ENCODE measurements around the gene TRPT1.

The TRPT1 gene

DNA sequence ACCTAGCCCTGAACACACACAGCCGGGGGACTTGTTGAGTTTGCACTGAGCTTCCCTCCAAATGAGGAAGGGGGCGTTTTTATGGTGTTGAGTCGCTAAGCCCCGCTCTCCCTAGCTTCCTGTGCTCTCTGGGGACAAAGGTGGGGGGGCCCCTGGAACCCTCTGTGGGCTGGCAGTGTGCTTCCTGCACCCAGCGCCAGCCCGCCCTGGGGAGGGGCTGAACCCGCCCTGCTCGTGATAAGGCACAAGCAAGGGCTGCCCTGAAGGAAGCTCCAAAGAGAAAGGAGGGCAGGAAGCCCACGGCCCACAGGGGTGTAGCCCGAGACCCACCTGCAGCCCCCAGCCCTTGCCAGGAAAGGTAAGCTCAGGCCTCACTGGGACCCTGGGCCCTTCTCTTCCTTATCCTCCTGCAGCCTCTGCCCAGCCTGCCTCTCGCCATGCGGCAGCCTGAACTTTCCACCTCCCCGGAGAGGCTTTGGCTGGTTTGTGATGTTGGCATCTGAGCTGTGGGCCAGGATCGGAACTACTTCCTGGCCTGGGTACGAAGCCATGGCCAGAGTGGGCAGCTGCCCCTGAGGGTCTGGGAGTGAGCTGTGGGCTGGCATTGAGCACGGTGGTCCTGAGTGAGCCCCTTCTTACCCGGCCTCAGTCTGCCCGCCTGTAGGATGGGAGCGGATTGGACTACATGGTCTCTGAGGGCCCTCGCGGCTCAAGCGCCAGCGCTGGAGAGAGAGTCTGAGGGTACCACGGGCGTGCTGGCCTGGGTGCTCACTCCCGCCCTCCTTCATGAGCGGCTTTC is 19.3 kb downstream of the TRPT1 start, which contains the start of gene FERMT3:
Gene FERMT3 (plus strand): TSS at position 265 of the 799 bp plus-strand sequence. CDS start 644 bp downstream, outside the sequence.
- no peak for DNase-seq

GRCh38 chr11:64204464-64204989 is 21.5 kb downstream of the TRPT1 start:
- peak; percentile 75 for DNase-seq

DNA sequence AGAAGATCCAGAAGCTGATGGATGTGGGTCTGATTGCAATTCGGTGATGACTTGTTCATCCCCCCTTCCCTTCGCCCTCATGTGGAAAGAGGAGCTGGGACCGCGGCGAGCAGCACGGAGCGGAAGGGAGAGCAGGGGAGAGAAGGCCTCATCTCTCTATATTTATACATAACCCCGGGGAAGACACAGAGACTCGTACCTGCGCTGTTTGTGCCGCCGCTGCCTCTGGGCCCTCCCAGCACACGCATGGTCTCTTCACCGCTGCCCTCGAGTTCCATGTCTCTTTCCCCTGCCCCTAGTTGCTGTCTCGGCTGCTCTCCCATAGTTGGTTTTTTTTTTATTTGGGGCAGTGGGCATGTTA is 21.9 kb downstream of the TRPT1 start:
- DNase-seq = no peak

DNA sequence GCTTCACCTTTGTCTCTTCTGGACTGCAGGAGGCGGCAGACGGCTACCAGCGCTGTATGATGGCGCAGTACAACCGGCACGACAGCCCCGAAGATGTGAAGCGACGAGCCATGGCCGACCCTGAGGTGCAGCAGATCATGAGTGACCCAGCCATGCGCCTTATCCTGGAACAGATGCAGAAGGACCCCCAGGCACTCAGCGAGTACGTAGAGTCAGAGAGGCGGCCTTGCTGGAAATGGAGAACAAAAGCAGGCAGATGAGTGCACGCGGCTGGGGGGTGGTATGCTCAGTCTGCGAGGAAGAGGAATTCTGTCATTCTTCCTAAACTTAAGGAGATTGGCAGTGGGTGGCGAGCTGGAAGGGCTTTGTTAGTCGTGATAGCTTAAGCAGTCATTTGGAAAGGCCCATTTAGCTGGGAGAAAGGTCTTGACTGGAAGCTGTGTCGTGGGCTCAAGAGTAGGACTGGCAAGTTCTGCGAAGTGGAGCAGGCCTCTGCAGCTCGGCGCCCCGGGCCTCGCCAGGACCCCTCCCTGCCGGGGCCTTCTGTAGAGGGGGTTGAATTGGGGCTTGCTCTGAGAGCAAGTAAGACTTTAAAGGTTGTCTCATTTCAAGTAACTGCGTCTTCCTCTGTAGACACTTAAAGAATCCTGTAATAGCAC is 22.4 kb downstream of the TRPT1 start:
- DNase-seq = no peak

DNA sequence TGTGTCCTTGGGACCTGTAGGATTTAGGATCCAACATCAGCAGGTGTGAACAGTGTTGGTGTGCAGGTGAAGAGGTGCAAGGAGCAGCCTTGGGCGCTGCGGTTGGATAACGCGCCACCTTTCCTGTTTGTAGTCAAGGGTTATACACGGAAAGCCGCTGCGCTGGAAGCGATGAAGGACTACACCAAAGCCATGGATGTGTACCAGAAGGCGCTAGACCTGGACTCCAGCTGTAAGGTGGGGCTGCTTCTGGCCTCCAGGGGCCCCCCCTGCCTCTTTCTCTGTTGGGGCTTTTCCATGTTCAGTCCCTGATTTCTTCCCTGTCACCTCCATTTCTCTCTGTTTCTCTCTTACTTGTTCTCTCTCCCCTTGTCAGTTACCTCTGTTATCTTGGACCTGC is 23.0 kb downstream of the TRPT1 start:
- no peak for DNase-seq

- no peak for DNase-seq
Observed at GRCh38 chr11:64201543-64201942, 24.4 kb downstream of the TRPT1 start.

- no peak for DNase-seq
Observed at GRCh38 chr11:64198511-64198910, 27.5 kb downstream of the TRPT1 start.

GRCh38 chr11:64196626-64197025 is 29.4 kb downstream of the TRPT1 start:
- no peak for DNase-seq

DNA sequence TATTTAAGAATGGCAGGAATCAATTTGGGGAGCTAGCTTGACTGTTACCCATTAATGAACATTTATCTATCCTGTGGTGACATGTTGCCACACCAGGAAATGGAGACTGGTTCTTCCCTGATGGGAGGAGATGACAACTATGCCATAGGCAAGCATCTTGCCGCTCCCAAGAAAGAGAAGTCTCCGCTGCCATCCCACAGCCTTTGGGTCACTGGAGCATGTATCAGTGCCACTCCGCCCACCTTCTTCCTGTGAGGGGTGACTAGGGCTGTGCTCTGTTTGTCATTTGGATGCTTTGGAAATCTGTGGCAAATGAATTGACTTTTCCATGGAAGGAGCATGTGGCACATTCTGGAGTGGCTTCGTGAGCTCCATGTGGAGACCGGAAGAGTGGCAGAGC is 33.6 kb downstream of the TRPT1 start:
- DNase-seq = no peak

GRCh38 chr11:64186492-64187165 is 39.4 kb downstream of the TRPT1 start:
- no peak for DNase-seq

DNA sequence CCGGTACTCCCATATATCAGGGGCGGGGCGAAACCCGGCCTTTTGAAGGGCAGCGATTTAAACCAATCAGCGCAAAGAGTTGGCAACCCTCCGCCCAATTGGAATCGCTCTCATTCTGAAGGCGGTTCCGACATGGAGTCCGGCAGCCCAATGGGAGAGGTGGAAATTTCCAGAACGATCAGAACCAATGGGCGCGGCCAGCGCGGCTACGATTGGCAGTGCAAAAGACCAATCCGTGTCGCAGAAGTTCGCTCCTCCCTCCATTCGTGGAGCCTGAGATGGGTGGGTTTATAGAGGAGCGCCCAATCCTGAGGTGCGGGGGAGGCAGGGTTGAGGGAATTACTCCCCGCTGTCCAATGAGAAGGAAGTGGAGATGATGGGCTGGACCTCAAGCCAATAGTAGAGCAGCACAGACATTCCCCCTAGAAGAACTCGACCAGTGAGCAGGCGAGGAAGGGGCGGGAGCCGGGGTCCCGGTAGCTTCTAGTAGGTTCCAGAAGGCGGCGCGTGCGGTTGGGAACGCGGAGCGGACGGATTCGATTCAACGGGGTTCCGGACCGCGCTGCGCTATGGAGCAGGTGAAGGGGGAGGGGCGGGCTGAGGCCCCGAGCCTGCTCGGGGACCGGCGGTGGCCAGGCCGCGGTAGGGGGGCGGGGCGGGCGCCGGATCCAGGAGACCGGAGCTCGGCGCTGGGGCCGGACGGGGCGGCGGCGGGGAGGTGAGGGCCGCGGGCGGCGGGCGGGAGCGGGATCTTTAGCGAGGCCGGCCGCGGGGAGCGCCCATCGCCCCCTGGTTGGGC is 40.1 kb downstream of the TRPT1 start, which contains the start of gene STIP1:
Gene STIP1 (plus strand): TSS at position 479 of the 799 bp plus-strand sequence. CDS start 91 bp downstream, at position 570.
- peak; percentile 99 for DNase-seq

DNA sequence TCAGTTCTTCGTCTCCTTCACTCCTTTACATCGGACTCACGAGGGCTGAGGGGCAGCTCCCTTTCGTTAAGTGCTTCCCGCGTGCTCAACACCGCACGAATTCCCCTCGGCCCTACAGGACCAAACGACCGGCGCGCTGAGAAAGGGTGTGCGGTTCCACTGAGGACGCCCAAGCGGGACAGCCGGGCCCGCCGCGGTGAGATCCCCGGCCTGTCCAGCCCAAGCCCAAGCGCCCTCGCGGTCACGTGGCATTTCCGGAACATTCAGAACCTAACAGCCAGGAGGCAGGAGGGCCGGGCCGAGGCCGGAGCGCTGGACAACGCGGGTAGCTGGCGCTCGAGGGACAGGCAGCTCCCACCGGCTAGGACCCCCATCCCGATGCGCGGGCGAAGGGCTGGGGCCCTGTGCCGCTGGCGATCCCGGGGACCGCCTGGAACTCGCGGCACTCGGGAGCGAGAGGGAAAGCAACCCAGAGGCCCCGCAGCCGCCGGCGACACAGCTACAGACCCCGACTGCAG is 40.8 kb downstream of the TRPT1 start:
- DNase-seq = no peak

DNA sequence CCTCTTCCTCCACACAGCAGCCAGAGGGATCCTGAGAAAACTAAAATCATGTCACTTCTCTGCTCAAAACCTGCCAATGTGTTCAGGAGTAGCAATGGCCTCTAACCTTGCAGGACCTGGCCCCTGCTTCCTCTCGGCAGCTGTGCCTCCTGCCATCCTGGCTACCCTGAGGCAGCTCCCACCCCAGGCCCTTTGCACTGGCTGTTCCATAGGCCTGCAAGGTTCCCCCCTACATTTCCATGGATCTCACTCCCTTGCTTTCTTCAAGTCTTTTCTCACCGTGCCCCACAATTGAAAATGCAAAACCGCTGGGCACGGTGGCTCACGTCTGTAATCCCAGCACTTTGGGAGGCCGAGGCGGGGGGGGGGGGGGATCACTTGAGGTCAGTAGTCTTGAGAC is 42.1 kb downstream of the TRPT1 start:
- no peak for DNase-seq

GRCh38 chr11:64181506-64182411 is 44.2 kb downstream of the TRPT1 start:
- DNase-seq = peak; percentile 39

- no peak for DNase-seq
Observed at GRCh38 chr11:64180891-64181290, 45.1 kb downstream of the TRPT1 start.

DNA sequence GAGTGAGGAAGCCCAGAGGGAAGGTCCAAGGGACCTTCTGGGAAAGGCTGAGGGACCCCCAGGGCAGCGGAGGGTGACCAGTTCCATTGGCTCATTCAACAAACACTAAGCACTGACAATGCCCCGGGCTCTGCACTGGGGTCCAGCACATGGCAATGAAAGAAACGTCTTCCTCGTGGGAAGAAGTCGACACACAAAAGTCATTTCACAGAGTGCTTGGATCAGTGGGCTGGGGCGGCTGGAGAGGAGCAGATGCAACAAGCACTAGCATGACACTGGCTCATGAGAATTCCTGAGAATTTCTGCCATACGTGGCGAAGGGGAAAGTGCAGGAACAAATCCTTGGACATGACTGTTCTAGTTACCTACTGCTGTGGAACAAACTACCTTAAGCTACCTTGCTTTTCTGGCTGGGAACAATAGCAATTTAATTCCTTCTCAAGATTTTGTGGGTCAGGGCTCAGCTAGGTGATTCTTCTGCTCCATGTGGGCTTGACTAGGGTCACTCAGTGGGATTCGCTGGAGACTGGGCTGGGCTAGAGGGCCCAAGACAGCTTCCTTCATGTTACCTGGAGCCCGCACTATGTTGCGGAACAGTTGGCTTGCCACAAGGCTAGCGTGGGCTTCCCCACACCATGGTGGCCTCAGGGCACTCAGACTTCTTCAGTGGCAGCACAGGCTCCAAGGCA is 46.9 kb downstream of the TRPT1 start:
- DNase-seq = no peak

DNA sequence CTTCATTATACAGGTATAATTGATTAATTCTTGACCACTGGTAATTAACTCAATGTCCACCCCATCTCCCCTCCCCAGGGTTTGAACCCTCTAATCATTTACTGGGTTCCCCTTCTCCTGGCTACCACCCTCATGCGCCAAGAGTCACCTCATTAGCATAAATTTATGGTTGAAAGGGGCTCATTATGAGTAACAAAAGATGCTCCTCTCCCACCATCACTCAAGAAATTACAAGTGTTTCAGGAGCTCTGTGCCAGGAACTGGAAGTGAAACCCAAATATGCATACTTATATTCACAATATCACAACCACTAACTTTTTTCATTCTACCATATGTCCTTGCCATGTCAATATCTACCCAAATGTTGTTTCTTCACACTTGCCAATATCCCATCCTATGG is 47.8 kb downstream of the TRPT1 start:
- no peak for DNase-seq

DNA sequence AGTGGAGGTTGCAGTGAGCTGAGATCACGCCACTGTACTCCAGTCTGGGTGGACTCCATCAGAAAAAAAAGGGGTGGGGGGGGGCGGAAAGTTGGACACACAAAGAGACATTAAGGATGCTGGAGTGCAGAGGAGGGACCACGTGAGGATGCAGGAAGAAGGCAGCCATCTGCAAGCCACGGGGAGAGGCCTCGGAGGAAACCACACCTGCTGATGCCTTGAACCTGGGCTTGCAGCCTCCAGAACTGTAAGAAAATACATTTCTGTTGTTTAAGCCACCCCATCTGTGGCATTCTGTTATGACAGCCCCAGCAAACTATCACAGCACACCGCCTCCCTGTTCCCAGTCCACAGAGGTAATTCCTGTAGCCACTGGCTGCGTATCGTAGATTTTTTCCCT is 49.2 kb downstream of the TRPT1 start:
- no peak for DNase-seq
